HepG2 (cell line): Measurements from ENCODE around the gene INO80B. TPM values are rescaled to one million over a fixed set of nuclear protein-coding genes. Genes with fewer than 3 reads are reported as not detected.

Source experiments
- ARID5B ChIP-seq: IDR thresholded peaks from 2 replicates; pipeline ENCODE4 v1.4.0; 2020; ENCODE audit warnings: mild to moderate bottlenecking, missing genetic modification reagents
- GPN1 ChIP-seq: sonication (generic); formaldehyde crosslinking; IDR thresholded peaks from 2 replicates; pipeline ENCODE4 v1.5.1; 2020; ENCODE audit warnings: missing genetic modification reagents, borderline replicate concordance
- KDM2A ChIP-seq: sonication (generic); formaldehyde crosslinking; IDR thresholded peaks from 2 replicates; pipeline ENCODE4 v1.4.0; 2020; ENCODE audit warnings: low read depth, missing genetic modification reagents, borderline replicate concordance
- NR2F1 ChIP-seq, 2 experiments: fragments of 450-650 bp in 1 of 2; formaldehyde crosslinking in 1 of 2; IDR thresholded peaks; 2 replicates each; pipeline versions ENCODE4 v1.5.0 to v1.6.1; 2016 to 2020; ENCODE audit warnings: mild to moderate bottlenecking in 1 of 2, missing compliant biosample characterization in 1 of 2, missing genetic modification reagents in 1 of 2, moderate library complexity in 1 of 2
- TEAD3 ChIP-seq: optimal IDR thresholded peaks from 2 replicates; pipeline ENCODE3; 2016; ENCODE audit warnings: borderline replicate concordance
- TGIF2 ChIP-seq: IDR thresholded peaks from 2 replicates; pipeline ENCODE4 v1.6.1; 2016; ENCODE audit warnings: control low read depth, missing compliant biosample characterization
- ZBTB37 ChIP-seq: sonication (generic); formaldehyde crosslinking; IDR thresholded peaks from 2 replicates; pipeline ENCODE4 v1.4.0; 2020; ENCODE audit warnings: mild to moderate bottlenecking, missing genetic modification reagents
- ZBTB38 ChIP-seq: sonication (generic); formaldehyde crosslinking; IDR thresholded peaks from 2 replicates; pipeline ENCODE4 v1.5.1; 2020; ENCODE audit warnings: mild to moderate bottlenecking, missing genetic modification reagents
- ZBTB7A ChIP-seq: sonication (generic); formaldehyde crosslinking; IDR thresholded peaks from 2 replicates; pipeline ENCODE4 v1.8.0; 2022; ENCODE audit warnings: mild to moderate bottlenecking, missing genetic modification reagents
- ZNF674 ChIP-seq: sonication (generic); formaldehyde crosslinking; IDR thresholded peaks from 2 replicates; pipeline ENCODE4 v1.5.0; 2020; ENCODE audit warnings: low read depth, mild to moderate bottlenecking, missing genetic modification reagents
- ZSCAN29 ChIP-seq: sonication (generic); formaldehyde crosslinking; conservative IDR thresholded peaks from 2 replicates; pipeline ENCODE4 v1.4.0; 2020; ENCODE audit warnings: mild to moderate bottlenecking, missing genetic modification reagents
- polyA plus RNA-seq, 8 experiments: library from polyadenylated mRNA; depleted of rRNA in 3 of 8; stranded (reverse) in 7 of 8; unstranded in 1 of 8; fragments of >200 nt; fragmentation: Illumina TruSeq in 4 of 8; extraction: Trizol in 4 of 8; gene quantifications; 2 replicates each; pipeline versions ENCODE4 v1.2.1 to v1.2.3, GENCODE V29; 2011 to 2016; ENCODE audit warnings: low read depth in 4 of 8, missing spikeins in 1 of 8, mixed read lengths in 1 of 8; ENCODE audit not compliant: insufficient read depth in 1 of 8
- total RNA-seq, 5 experiments: library from RNA; depleted of rRNA; stranded (reverse); fragments of >200 nt; fragmentation: Illumina TruSeq; extraction: Trizol; gene quantifications; 2 replicates each; pipeline ENCODE4 v1.2.3, GENCODE V29; 2016; ENCODE audit warnings: low read depth in 1 of 5
- TF ChIP-seq, protein P1 (sequence below): sonication (generic); IDR thresholded peaks from 2 replicates; pipeline ENCODE4 v1.6.1; 2016; ENCODE audit warnings: low read depth, borderline replicate concordance
- TF ChIP-seq, protein P2 (sequence below): IDR thresholded peaks from 2 replicates; pipeline ENCODE4 v1.6.1; 2016; ENCODE audit warnings: missing compliant biosample characterization, missing genetic modification reagents, borderline replicate concordance
- TF ChIP-seq, protein P3 (sequence below): sonication (generic); formaldehyde crosslinking; IDR thresholded peaks from 2 replicates; pipeline ENCODE4 v1.4.0; 2020; ENCODE audit warnings: missing genetic modification reagents, low read depth, mild to moderate bottlenecking, borderline replicate concordance
- TF ChIP-seq, protein P4 (sequence below): IDR thresholded peaks from 2 replicates; pipeline ENCODE4 v1.6.1; 2016; ENCODE audit warnings: mild to moderate bottlenecking, missing biosample characterization, missing genetic modification reagents

Gene INO80B
- total and polyA plus RNA-seq, 2 of the 13 experiments (the other 11 are each of a cell fraction or from before 2014, with no cell fraction given): 6.2 to 14.5 TPM

- TF ChIP-seq, protein P1, sequence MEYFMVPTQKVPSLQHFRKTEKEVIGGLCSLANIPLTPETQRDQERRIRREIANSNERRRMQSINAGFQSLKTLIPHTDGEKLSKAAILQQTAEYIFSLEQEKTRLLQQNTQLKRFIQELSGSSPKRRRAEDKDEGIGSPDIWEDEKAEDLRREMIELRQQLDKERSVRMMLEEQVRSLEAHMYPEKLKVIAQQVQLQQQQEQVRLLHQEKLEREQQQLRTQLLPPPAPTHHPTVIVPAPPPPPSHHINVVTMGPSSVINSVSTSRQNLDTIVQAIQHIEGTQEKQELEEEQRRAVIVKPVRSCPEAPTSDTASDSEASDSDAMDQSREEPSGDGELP: 0 out of 2 replicates have a peak, but pooled peaks have one; percentile 28
- TF ChIP-seq ZSCAN29 (CRISPR knock-in tag): peak; percentile 91
- TF ChIP-seq, protein P2, sequence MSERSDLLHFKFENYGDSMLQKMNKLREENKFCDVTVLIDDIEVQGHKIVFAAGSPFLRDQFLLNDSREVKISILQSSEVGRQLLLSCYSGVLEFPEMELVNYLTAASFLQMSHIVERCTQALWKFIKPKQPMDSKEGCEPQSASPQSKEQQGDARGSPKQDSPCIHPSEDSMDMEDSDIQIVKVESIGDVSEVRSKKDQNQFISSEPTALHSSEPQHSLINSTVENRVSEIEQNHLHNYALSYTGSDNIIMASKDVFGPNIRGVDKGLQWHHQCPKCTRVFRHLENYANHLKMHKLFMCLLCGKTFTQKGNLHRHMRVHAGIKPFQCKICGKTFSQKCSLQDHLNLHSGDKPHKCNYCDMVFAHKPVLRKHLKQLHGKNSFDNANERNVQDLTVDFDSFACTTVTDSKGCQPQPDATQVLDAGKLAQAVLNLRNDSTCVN (CRISPR knock-in tag): 0 out of 2 replicates have a peak, but pooled peaks have one; percentile 59
- no peak for TF ChIP-seq NR2F1 (CRISPR knock-in tag; IDR thresholded peaks at IDR 0.05)
- TF ChIP-seq KDM2A (CRISPR knock-in tag): peak; percentile 77
- TF ChIP-seq ZBTB7A (CRISPR knock-in tag): peak; percentile 74
- TF ChIP-seq ZBTB37 (CRISPR knock-in tag): no peak
- peak; percentile 70; the same call in 1 of the 2 replicates for TF ChIP-seq ZNF674 (CRISPR knock-in tag)
- TF ChIP-seq ZBTB38 (CRISPR knock-in tag): peak; percentile 44
- TF ChIP-seq TEAD3: peak; percentile 40
- no peak; the same call in none of the 2 replicates for TF ChIP-seq TGIF2 (CRISPR knock-in tag)
- TF ChIP-seq ARID5B (CRISPR knock-in tag): peak; percentile 44
- peak; percentile 75; the same call in 1 of the 2 replicates for TF ChIP-seq GPN1
- TF ChIP-seq, protein P3, sequence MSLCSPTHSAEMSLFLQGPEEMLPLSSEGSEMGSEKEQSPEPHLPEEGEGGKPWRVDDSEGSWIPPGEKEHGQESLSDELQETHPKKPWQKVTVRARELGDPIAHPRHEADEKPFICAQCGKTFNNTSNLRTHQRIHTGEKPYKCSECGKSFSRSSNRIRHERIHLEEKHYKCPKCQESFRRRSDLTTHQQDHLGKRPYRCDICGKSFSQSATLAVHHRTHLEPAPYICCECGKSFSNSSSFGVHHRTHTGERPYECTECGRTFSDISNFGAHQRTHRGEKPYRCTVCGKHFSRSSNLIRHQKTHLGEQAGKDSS: peak; percentile 93; the same call in 1 of the 2 replicates
- TF ChIP-seq, protein P4, sequence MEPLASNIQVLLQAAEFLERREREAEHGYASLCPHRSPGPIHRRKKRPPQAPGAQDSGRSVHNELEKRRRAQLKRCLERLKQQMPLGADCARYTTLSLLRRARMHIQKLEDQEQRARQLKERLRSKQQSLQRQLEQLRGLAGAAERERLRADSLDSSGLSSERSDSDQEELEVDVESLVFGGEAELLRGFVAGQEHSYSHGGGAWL (CRISPR knock-in tag): peak; percentile 80
Measured at GRCh38 chr2:74441690-74442482, 13.0 kb upstream of the INO80B start, which contains the start of gene RTKN (continued).
